Liver (tissue), 9 donors: ENCODE results near the gene MOGAT2. TPM values are rescaled to one million over a fixed set of nuclear protein-coding genes. Genes with fewer than 3 reads are reported as not detected.

Source experiments
- DNase-seq: peaks from one replicate; pipeline ENCODE4 v3.0.0-alpha.2; 2017; ENCODE audit warnings: low spot score
- H3K27ac ChIP-seq, 2 donors: one replicate each; pipeline ENCODE4 v1.7.0; 2013; ENCODE audit warnings: inconsistent platforms in 2 of 2, low read length in 2 of 2, control low read depth in 1 of 2, low read depth in 1 of 2, mild to moderate bottlenecking in 1 of 2
- H3K27me3 ChIP-seq, 4 donors: one replicate each; pipeline versions ENCODE4 v1.6.1 to v1.7.0; 2013; ENCODE audit warnings: low read length in 3 of 4, inconsistent platforms in 1 of 4, mild to moderate bottlenecking in 1 of 4, moderate library complexity in 1 of 4; ENCODE audit not compliant: control insufficient read depth in 4 of 4, insufficient read depth in 4 of 4
- H3K36me3 ChIP-seq, 4 donors: one replicate each; pipeline versions ENCODE4 v1.6.1 to v1.7.0; 2013; ENCODE audit warnings: low read length in 3 of 4, mild to moderate bottlenecking in 3 of 4, low read depth in 1 of 4, moderate library complexity in 1 of 4; ENCODE audit not compliant: control insufficient read depth in 4 of 4, insufficient read depth in 3 of 4
- H3K4me1 ChIP-seq, 4 donors: one replicate each; pipeline versions ENCODE4 v1.6.1 to v1.7.0; 2013; ENCODE audit warnings: low read length in 3 of 4, mild to moderate bottlenecking in 3 of 4, moderate library complexity in 1 of 4; ENCODE audit not compliant: control insufficient read depth in 4 of 4, insufficient read depth in 4 of 4
- H3K4me3 ChIP-seq, 3 donors: one replicate each; pipeline versions ENCODE4 v1.6.1 to v1.7.0; 2013; ENCODE audit warnings: low read length in 3 of 3, control low read depth in 1 of 3, low read depth in 1 of 3, mild to moderate bottlenecking in 1 of 3
- H3K9ac ChIP-seq, 2 donors: one replicate each; pipeline ENCODE4 v1.7.0; 2013; ENCODE audit warnings: low read length in 2 of 2, mild to moderate bottlenecking in 2 of 2, moderate library complexity in 2 of 2, control low read depth in 1 of 2, low read depth in 1 of 2
- H3K9me3 ChIP-seq, 4 donors: one replicate each; pipeline versions ENCODE4 v1.6.1 to v1.7.0; 2013; ENCODE audit warnings: low read length in 3 of 4; ENCODE audit not compliant: control insufficient read depth in 4 of 4
- ATF3 ChIP-seq: IDR thresholded peaks from 2 replicates; pipeline ENCODE4 v1.6.1; 2016; ENCODE audit warnings: antibody characterized with exemption
- CTCF ChIP-seq: fragments of 150-350 bp; IDR thresholded peaks from 2 replicates; pipeline ENCODE4 v1.5.1; 2017; ENCODE audit warnings: improper control_type of control experiment, low read depth, low read length; ENCODE audit not compliant: missing input control
- EGR1 ChIP-seq, 2 donors: IDR thresholded peaks; 2 replicates each; pipeline ENCODE4 v1.6.1; 2016 to 2018; ENCODE audit warnings: antibody characterized with exemption in 2 of 2, low read depth in 2 of 2
- FOXA1 ChIP-seq: IDR thresholded peaks from 2 replicates; pipeline ENCODE4 v1.6.1; 2016; ENCODE audit warnings: antibody characterized with exemption
- FOXA2 ChIP-seq: IDR thresholded peaks from 2 replicates; pipeline ENCODE4 v1.6.1; 2016; ENCODE audit warnings: antibody characterized with exemption
- GABPA ChIP-seq, 2 donors: IDR thresholded peaks in 1 of 2; conservative IDR thresholded peaks in 1 of 2; 2 replicates each; pipeline ENCODE4 v1.6.1; 2016; ENCODE audit warnings: antibody characterized with exemption in 2 of 2, mild to moderate bottlenecking in 1 of 2, moderate library complexity in 1 of 2
- HNF4A ChIP-seq, 2 donors: conservative IDR thresholded peaks; 2 replicates each; pipeline ENCODE4 v1.6.1; 2016; ENCODE audit warnings: antibody characterized with exemption in 2 of 2, mild to moderate bottlenecking in 2 of 2
- HNF4G ChIP-seq: IDR thresholded peaks from 2 replicates; pipeline ENCODE4 v1.6.1; 2016; ENCODE audit warnings: antibody characterized with exemption
- JUND ChIP-seq, 2 donors: IDR thresholded peaks; 2 replicates each; pipeline ENCODE4 v1.6.1; 2016; ENCODE audit warnings: antibody characterized with exemption in 2 of 2
- MAX ChIP-seq: IDR thresholded peaks from 2 replicates; pipeline ENCODE4 v1.6.1; 2016; ENCODE audit warnings: antibody characterized with exemption
- NR2F2 ChIP-seq: IDR thresholded peaks from 2 replicates; pipeline ENCODE4 v1.6.1; 2016; ENCODE audit warnings: antibody characterized with exemption
- RAD21 ChIP-seq, 2 donors: IDR thresholded peaks; 2 replicates each; pipeline ENCODE4 v1.6.1; 2016; ENCODE audit warnings: antibody characterized with exemption in 2 of 2, mild to moderate bottlenecking in 2 of 2
- REST ChIP-seq: IDR thresholded peaks from 2 replicates; pipeline ENCODE4 v1.6.1; 2016; ENCODE audit warnings: antibody characterized with exemption, mild to moderate bottlenecking
- RXRA ChIP-seq, 2 donors: IDR thresholded peaks; 2 replicates each; pipeline ENCODE4 v1.6.1; 2017 to 2018; ENCODE audit warnings: antibody characterized with exemption in 2 of 2, mild to moderate bottlenecking in 1 of 2
- SP1 ChIP-seq: IDR thresholded peaks from 2 replicates; pipeline ENCODE4 v1.6.1; 2018; ENCODE audit warnings: antibody characterized with exemption, mild to moderate bottlenecking
- TAF1 ChIP-seq: conservative IDR thresholded peaks from 2 replicates; pipeline ENCODE4 v1.6.1; 2016; ENCODE audit warnings: antibody characterized with exemption, mild to moderate bottlenecking
- YY1 ChIP-seq: IDR thresholded peaks from 2 replicates; pipeline ENCODE4 v1.6.1; 2016; ENCODE audit warnings: antibody characterized with exemption, mild to moderate bottlenecking
- ZBTB33 ChIP-seq: IDR thresholded peaks from 2 replicates; pipeline ENCODE4 v1.6.1; 2016; ENCODE audit warnings: antibody characterized with exemption
- WGBS: extraction: QIAGEN DNeasy Blood & Tissue Kit; methylation state at CpG from one replicate; pipeline ENCODE4 v1.1.7; 2013; 5-methylcytosine and 5-hydroxymethylcytosine counted together
- polyA plus RNA-seq, 2 donors: library from polyadenylated mRNA; stranded (reverse) in 1 of 2; unstranded in 1 of 2; fragments of 200-250 nt in 1 of 2; fragments of >200 nt in 1 of 2; fragmentation: Nextera tagmentation in 1 of 2; extraction: Ambion mirVana in 1 of 2; gene quantifications; one replicate each; pipeline versions ENCODE4 v1.2.1 to v1.2.3, GENCODE V29; 2013 to 2015
- total RNA-seq, 2 donors: library from RNA; depleted of rRNA; stranded (reverse); fragments of >200 nt; gene quantifications; one replicate each; pipeline ENCODE4 v1.2.3, GENCODE V29; 2014
- donor health status: healthy.
- donor health status: healthy.
- donor health status: healthy.
- donor health status: healthy.
- donor health status: healthy.

Gene MOGAT2
- total and polyA plus RNA-seq, 4 donors, result 1.0 to 92.4 (median 37.6) TPM

GRCh38 chr11:75767793-75768111, 50.1 kb downstream of the MOGAT2 start:
- no peaks in the 10 kb centered on the region for H3K27me3 ChIP-seq
- H3K9me3 ChIP-seq, result no peaks in the 10 kb centered on the region
- H3K27ac ChIP-seq, result peak overlapping the region; percentile 85 to 92
- H3K36me3 ChIP-seq, result no peaks in the 10 kb centered on the region
- peaks cover 4 to 53% (median 43%) of the 10 kb centered on the region in 4 donors for H3K4me1 ChIP-seq
- H3K9ac ChIP-seq, result no peak overlapping the region
- TF ChIP-seq YY1 (no peak), HNF4A (conservative IDR thresholded peaks at IDR 0.05) (peak in 1 of 2 donors; percentile 40), FOXA1 (no peak), TAF1 (no peak)
- no peak for DNase-seq
- no peak overlapping the region for H3K4me3 ChIP-seq
- WGBS, result 41% methylated on average over 1 of the region's 1 CpG

GRCh38 chr11:75768112-75768908, 50.7 kb downstream of the MOGAT2 start, which contains the start of gene DGAT2:
DGAT2 (plus strand) TSS chr11:75768778; CDS start chr11:75768992, 214 bp downstream.
- peaks cover under 1 to 54% (median 41%) of the 10 kb centered on the region in 4 donors for H3K4me1 ChIP-seq
- no peaks in the 10 kb centered on the region for H3K9me3 ChIP-seq
- TF ChIP-seq GABPA (IDR thresholded peaks at IDR 0.05 in 1 of 2, conservative IDR thresholded peaks at IDR 0.05 in 1 of 2), result no peak
- TF ChIP-seq FOXA2, result no peak
- TF ChIP-seq FOXA1, result no peak
- peak; percentile 55 for TF ChIP-seq CTCF
- TF ChIP-seq HNF4G, result no peak
- no peak for TF ChIP-seq JUND (IDR thresholded peaks at IDR 0.05)
- peak in 1 of 2 donors; percentile 30 for TF ChIP-seq HNF4A (conservative IDR thresholded peaks at IDR 0.05)
- TF ChIP-seq SP1, result peak; percentile 30
- no peak for TF ChIP-seq REST
- TF ChIP-seq NR2F2, result no peak
- TF ChIP-seq EGR1 (IDR thresholded peaks at IDR 0.05; ENCODE audit: low read depth in 2 of 2), result peak in 1 of 2 donors; percentile 54
- TF ChIP-seq MAX, result peak; percentile 67
- TF ChIP-seq TAF1, result no peak
- peak; percentile 38 for TF ChIP-seq YY1
- peak; percentile 85 to 87 for TF ChIP-seq RAD21 (IDR thresholded peaks at IDR 0.05)
- TF ChIP-seq RXRA (IDR thresholded peaks at IDR 0.05), result peak; percentile 31 to 32
- TF ChIP-seq ZBTB33, result no peak
- no peak for TF ChIP-seq ATF3
- no peaks in the 10 kb centered on the region for H3K36me3 ChIP-seq
- DNase-seq, result peak; percentile 78
- peak within 1 kb of the TSS; percentile 65 to 86 (median 80) for H3K4me3 ChIP-seq
- 2% methylated on average over 66 of the region's 66 CpGs for whole genome bisulfite sequencing
- peak within 1 kb of the TSS; percentile 72 to 77 for H3K9ac ChIP-seq
- no peaks in the 10 kb centered on the region for H3K27me3 ChIP-seq
- H3K27ac ChIP-seq, result peak within 1 kb of the TSS; percentile 85 to 92
